ENCODE results near the gene MPZL2.

Gene MPZL2

DNA sequence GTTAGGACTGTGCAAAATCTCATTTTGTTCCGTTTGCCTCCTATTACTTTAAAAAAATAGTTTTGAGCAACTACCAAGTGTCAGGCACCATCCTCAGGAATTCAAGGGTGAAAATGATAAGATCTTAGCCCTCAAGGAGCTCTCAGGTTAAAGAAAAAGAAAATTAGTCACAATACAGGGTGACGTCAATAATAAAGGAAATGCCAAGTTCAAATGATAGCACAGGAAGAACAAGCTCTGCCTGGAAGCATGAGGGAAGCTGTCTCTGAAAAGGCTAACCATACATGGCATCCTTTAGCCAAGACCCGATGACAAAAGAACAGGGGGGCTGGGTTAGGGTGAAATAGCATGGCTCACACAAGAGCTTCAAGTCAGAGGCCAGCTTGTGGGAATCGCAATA is 11.1 kb upstream of the MPZL2 start:
- H3K9ac ChIP-seq = no peak overlapping the region
- peak overlapping the region in 2 of 11 experiments; percentile 3 to 8; a peak in 2 of 22 replicates for H3K4me2 ChIP-seq

GRCh38 chr11:118274186-118274585 is 10.1 kb upstream of the MPZL2 start:
- Histone ChIP-seq H3K4me1 (peaks cover 0 to 12% (median 0%) of the 10 kb centered on the region in 10 experiments; a peak in 6 of 20 replicates), H3K36me3 (no peaks in the 10 kb centered on the region), H3K27me3 (no peaks in the 10 kb centered on the region), H3K9ac (no peak overlapping the region), H3K4me3 (no peak overlapping the region), H3K4me2 (no peak overlapping the region), H3K9me3 (replicated peaks in 1 of 11) (no peaks in the 10 kb centered on the region), H4K20me1 (no peaks in the 10 kb centered on the region), H3K27ac (no peak overlapping the region)
- no peak for TF ChIP-seq Cebpa-rat (IDR thresholded peaks at IDR 0.05)

More for the DNA sequence above, 11.1 kb upstream of the MPZL2 start:
- no peak for TF ChIP-seq Cebpa-rat (IDR thresholded peaks at IDR 0.05)
- Histone ChIP-seq H3K27ac (no peak overlapping the region), H3K27me3 (no peaks in the 10 kb centered on the region), H4K20me1 (no peaks in the 10 kb centered on the region), H3K9me3 (replicated peaks in 1 of 11) (no peaks in the 10 kb centered on the region), H3K36me3 (no peaks in the 10 kb centered on the region), H3K4me3 (no peak overlapping the region), H3K4me1 (peaks cover 0 to 12% (median 0%) of the 10 kb centered on the region in 10 experiments; a peak in 6 of 20 replicates)

- Histone ChIP-seq H3K36me3 (no peaks in the 10 kb centered on the region), H3K4me2 (no peak overlapping the region), H3K27me3 (no peaks in the 10 kb centered on the region), H3K9ac (no peak overlapping the region), H3K27ac (no peak overlapping the region), H4K20me1 (no peaks in the 10 kb centered on the region), H3K4me3 (no peak overlapping the region), H3K4me1 (peaks cover under 1 to 17% (median 15%) of the 10 kb centered on the region in 10 experiments; a peak in 18 of 20 replicates), H3K9me3 (replicated peaks in 1 of 11) (no peaks in the 10 kb centered on the region)
- TF ChIP-seq Cebpa-rat (IDR thresholded peaks at IDR 0.05) = no peak
Observed at GRCh38 chr11:118272001-118272400, 7.9 kb upstream of the MPZL2 start.

DNA sequence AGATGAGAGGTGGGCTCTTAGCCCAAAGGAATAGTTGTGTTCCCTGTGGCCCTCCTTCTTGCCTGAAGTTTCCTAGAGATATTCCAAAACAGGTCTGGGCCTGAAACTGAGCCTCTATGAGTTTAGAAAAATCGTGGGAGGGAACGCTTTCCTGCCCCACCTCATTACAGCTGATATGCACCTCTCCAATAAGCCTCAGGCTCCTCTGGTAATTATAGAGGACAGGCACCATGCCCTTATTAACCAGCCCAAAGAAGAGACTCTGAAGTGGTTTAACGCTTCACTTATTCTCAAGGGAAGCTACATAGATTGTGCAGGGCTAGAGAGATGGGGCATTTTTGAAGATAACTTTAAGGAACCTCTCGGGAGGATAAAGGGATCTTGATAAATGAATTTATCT is 3.4 kb upstream of the MPZL2 start:
- no peak overlapping the region for H3K9ac ChIP-seq
- peaks cover 24 to 38% (median 37%) of the 10 kb centered on the region in 11 experiments for H3K27me3 ChIP-seq
- no peak overlapping the region for H3K27ac ChIP-seq
- peaks cover 11 to 22% (median 17%) of the 10 kb centered on the region in 10 experiments for H3K4me1 ChIP-seq
- H3K9me3 ChIP-seq (replicated peaks in 1 of 11) = no peaks in the 10 kb centered on the region
- H4K20me1 ChIP-seq = no peaks in the 10 kb centered on the region
- peak overlapping the region in 10 of 11 experiments; percentile 1 to 63 (median 52); a peak in 17 of 22 replicates for H3K4me2 ChIP-seq
- H3K4me3 ChIP-seq = no peak overlapping the region
- no peak for TF ChIP-seq Cebpa-rat (IDR thresholded peaks at IDR 0.05)
- H3K36me3 ChIP-seq = no peaks in the 10 kb centered on the region

- Histone ChIP-seq H4K20me1 (no peaks in the 10 kb centered on the region), H3K9ac (no peak overlapping the region), H3K27ac (no peak overlapping the region), H3K4me3 (no peak overlapping the region), H3K4me1 (peaks cover 12 to 22% (median 17%) of the 10 kb centered on the region in 10 experiments), H3K27me3 (peaks cover 24 to 43% (median 38%) of the 10 kb centered on the region in 11 experiments), H3K9me3 (replicated peaks in 1 of 11) (no peaks in the 10 kb centered on the region), H3K36me3 (no peaks in the 10 kb centered on the region), H3K4me2 (peak overlapping the region in 3 of 11 experiments; percentile 25 to 57 (median 29); a peak in 6 of 22 replicates)
- no peak for TF ChIP-seq Cebpa-rat (IDR thresholded peaks at IDR 0.05)
Observed at GRCh38 chr11:118265954-118266353, 1.9 kb upstream of the MPZL2 start.

DNA sequence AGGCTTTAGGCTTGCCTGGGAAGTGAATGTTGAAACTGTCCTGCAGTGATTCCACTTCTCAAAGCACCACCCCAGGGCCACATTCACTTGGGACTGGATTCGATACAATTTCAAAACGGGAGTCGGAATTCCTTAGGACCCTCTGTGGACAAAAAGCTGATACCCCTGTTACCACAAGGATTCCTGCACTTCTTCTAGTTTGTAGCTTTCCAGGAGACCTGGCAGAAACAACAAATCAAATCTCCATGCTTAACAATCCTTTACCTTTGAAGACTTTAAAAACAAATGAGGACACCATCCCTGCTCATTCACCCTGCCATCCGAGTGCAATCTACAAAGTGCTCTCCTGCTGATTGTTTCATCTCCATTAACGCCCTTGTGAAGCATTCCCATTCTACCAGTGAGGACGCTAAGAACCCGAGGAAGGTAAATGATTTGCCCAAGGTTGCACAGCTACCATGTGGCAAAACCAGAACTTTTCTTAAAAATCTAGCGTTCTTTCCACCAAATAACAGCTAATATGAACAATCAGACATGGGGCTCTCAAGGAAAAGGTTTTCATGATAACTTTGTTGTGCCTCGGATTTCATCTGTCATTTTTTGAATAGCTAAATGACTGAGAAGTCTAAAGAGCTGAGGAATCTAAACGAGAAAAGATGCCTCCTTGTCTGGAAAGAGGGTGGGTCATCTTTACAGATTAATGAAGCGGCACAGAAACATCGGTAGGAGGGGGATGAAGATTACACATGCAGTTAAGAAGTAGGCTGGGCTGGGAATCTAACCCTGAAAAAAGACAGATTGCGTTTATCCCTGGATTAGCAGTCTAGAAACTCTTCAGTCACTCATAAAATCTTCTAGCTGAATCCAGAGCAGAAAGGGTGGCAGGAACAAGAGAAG is 720 bp upstream of the MPZL2 start:
- Histone ChIP-seq H3K4me2 (no peak overlapping the region; a peak in 1 of 22 replicates), H3K9ac (no peak overlapping the region), H3K27ac (no peak overlapping the region), H3K4me3 (no peak overlapping the region), H4K20me1 (no peaks in the 10 kb centered on the region), H3K4me1 (peaks cover 12 to 22% (median 17%) of the 10 kb centered on the region in 10 experiments), H3K27me3 (peaks cover 24 to 43% (median 38%) of the 10 kb centered on the region in 11 experiments), H3K9me3 (replicated peaks in 1 of 11) (no peaks in the 10 kb centered on the region), H3K36me3 (no peaks in the 10 kb centered on the region)
- no peak for TF ChIP-seq Cebpa-rat (IDR thresholded peaks at IDR 0.05)

GRCh38 chr11:118263112-118263511 is 985 bp downstream of the MPZL2 start:
- H3K27me3 ChIP-seq = peaks cover 24 to 43% (median 38%) of the 10 kb centered on the region in 11 experiments
- no peak overlapping the region for H3K9ac ChIP-seq
- no peak overlapping the region for H3K27ac ChIP-seq
- no peak overlapping the region for H3K4me2 ChIP-seq
- no peak for TF ChIP-seq Cebpa-rat (IDR thresholded peaks at IDR 0.05)
- peaks cover 0 to 13% (median 9%) of the 10 kb centered on the region in 11 experiments; a peak in 11 of 22 replicates for H3K9me3 ChIP-seq (replicated peaks in 1 of 11)
- no peak overlapping the region for H3K4me3 ChIP-seq
- H3K4me1 ChIP-seq = peaks cover 11 to 20% (median 13%) of the 10 kb centered on the region in 10 experiments
- no peaks in the 10 kb centered on the region for H4K20me1 ChIP-seq
- no peaks in the 10 kb centered on the region for H3K36me3 ChIP-seq

GRCh38 chr11:118260353-118260752 is 3.7 kb downstream of the MPZL2 start:
- Histone ChIP-seq H3K4me3 (no peak overlapping the region), H3K4me2 (peak overlapping the region in 2 of 11 experiments; percentile 2 to 3; a peak in 1 of 22 replicates), H3K4me1 (peaks cover 0 to 7% (median 0%) of the 10 kb centered on the region in 10 experiments; a peak in 2 of 20 replicates), H3K9me3 (replicated peaks in 1 of 11) (peaks cover 0 to 13% (median 9%) of the 10 kb centered on the region in 11 experiments; a peak in 11 of 22 replicates), H4K20me1 (no peaks in the 10 kb centered on the region), H3K9ac (no peak overlapping the region), H3K36me3 (no peaks in the 10 kb centered on the region), H3K27ac (no peak overlapping the region), H3K27me3 (peaks cover 23 to 34% (median 29%) of the 10 kb centered on the region in 11 experiments)
- no peak for TF ChIP-seq Cebpa-rat (IDR thresholded peaks at IDR 0.05)

- Histone ChIP-seq H3K4me3 (no peak overlapping the region), H4K20me1 (no peaks in the 10 kb centered on the region), H3K9ac (no peak overlapping the region), H3K27ac (no peak overlapping the region), H3K4me1 (peaks cover 0 to 6% (median 0%) of the 10 kb centered on the region in 10 experiments; a peak in 1 of 20 replicates), H3K27me3 (peaks cover 11 to 22% (median 17%) of the 10 kb centered on the region in 11 experiments), H3K36me3 (no peaks in the 10 kb centered on the region), H3K4me2 (no peak overlapping the region), H3K9me3 (replicated peaks in 1 of 11) (peaks cover 0 to 13% (median 9%) of the 10 kb centered on the region in 11 experiments; a peak in 11 of 22 replicates)
- no peak for TF ChIP-seq Cebpa-rat (IDR thresholded peaks at IDR 0.05)
Observed at GRCh38 chr11:118259138-118259537, 5.0 kb downstream of the MPZL2 start.

Measured in BLaER1 treated with 17β-estradiol and CSF1 and Interleukin-3, amounts not matched to agents 10 nM and 100 nM (cell line).